ELF-1 (cell line): ENCODE data around the gene PMEL.
"Not testable (repeated sequence)": the region's sequence is repeated elsewhere in the genome, so short reads cannot be mapped to it uniquely, and the experiment has no call there.

Experiments used
- DNase-seq: peaks from one replicate; pipeline ENCODE4 v3.0.0-alpha.2; 2016; ENCODE audit warnings: low read depth, low spot score

Gene PMEL

DNA sequence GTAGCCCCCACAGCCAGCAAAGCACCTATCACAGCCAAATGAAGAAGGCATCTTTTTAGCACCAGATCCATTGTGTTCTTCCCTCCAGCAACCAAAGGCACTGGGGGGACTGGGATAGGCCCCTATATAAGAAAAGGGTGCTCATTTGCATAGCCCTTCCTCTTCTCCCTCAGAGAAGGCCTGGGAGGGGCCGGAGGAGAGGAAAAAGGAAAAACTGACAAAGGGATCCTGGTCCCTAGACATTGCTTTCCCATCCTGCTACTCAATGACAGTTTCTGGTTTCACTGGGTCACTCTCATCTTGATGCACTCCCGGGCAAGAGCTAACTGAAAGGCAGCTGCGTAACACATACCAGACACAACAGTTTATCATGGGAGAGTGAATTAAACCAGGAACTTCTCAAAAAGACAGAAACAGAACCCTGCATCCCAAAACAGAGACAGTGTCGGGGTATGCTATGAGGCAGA, at the start of gene PMEL:
Gene PMEL, minus strand, starts transcription at position 102 of the 467 bp plus-strand sequence. Its CDS starts 31 bp downstream, at position 71.
- DNase-seq: no peak

DNA sequence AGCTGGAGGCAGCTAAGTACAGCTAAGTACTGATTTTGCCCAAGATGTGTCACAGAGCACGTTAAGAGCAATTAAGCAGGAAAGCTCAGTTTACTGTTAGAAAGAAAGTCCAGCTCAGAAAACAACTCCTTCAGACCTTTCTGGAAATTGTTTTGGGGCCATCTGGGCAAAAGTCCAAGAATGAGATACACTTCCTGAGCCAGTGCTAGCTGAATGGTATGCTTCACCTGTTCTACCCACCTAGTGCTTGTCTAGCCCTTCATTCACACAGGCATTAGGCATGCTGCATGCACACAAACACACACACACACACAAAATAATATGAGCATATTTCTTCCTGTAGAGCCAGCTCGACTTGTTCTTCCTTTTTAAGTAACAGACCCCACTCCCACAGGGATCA, 48.4 kb upstream of the PMEL start:
- DNase-seq: no peak

DNA sequence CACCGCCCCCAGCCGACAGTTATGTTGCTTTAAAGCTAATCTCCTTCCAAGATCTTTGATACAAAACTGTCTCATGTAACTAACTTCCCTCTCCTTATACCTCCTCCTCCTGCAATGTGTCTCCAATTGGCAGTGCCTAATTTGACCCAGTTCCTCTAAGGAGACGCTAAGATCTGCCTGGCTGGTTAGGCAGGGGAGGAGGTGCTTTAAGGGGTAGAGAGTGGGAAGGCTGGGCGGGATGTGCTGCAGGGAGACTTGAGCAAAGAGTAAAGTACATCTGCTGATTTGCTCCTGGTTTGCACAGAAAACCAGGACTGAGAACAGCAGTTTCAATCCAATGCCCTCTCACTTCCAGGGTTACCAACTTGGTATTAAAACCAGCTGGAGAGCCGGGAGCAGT, 47.6 kb upstream of the PMEL start:
- no peak for DNase-seq

DNA sequence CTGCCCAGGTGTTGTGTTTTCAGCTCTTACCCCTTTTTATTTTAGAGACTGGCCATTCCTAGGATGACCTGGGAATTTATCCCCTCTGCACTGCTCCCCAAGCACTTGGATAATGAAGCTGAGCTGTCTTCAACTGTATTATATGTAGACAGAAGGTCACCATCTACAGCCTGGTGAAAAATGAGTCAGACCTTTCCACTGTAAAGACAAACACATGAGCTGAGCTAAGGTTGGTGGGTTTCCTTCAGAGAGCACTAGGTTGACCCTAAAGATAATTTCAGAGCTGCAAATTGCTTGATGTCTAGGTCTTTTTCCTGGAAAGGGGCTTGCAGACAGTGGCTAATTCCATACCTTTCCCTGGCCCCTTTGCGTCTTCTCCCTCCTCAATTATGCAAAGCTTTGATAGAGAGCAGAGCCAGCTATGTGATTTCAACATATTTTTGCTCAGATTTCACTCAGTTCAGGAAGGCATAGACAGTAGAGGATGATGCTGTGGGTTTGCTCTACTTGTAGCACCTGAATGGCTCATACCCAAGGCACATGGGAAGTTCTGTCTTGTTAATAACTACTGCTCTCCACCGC, 45.8 kb upstream of the PMEL start:
- no peak for DNase-seq

DNA sequence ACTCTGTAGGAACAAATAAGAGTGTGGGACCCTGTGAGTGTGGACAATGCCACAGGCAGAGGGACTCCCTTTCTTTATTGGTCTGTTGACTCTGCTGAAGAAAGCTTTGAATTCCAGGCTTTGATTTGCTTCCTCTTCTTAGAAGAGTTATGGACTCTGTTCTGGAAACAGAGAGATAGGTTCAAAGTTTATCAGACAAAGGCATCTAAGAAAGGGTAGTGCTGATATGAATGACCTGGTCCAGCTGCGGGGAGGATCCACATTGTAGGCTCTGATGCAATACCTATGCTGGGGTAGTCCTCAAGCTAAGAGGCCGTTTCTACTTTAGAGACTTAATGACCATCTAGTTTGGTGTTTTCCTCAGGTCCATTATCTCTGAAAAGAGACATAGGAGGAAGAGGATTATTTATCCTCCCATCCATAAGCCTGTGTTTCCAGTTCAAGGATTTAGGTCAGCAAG, 44.3 kb upstream of the PMEL start:
- no peak for DNase-seq

DNA sequence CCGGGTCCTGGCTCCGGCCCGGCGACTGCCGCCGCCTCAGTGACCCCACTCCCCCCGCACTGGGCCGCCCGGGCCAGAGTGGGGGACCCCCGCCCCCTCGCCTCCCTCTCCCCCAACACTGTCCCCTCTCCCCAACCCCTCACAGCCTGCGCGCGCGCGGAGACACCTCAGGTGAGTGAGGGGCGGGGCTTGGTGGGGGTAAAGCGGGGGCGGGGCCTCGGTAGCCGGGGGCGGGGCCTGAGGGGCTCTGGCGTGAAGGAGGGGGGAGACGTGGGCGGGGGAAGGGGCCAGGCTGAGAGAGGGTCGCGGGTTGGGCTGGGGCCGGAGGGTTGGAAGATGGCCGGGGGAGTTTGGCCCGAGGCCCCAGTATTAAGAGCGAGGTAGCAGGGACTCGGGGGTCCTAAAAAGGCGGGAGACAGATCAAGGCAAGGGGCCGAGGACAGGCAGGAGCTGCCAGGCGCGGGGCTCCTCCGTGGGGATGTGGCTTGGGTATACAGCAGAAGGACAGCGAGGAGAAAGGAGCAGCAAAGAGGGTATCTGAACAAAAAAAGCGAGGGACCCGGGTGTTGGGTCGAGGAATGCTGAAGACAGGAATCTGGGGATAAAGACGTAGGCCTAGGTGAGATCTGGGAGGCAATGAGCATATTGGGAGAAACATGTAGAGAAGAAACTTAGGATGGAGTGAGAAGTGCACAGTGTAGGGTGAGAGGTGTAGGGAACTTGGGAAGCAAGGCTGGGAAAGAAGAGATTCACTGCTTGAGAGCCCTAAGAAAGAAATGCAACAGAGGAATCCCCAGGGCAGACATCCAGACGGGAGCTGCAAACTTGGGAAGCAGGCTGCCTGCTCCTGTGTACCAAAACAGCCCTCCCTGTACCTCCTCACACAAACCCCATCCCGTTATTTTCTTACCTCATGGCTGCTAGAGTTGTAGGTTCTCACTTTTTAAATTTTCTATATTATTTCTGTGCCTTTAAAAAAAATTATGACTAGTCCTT, 42.0 kb upstream of the PMEL start:
- DNase-seq: peak; percentile 69

DNA sequence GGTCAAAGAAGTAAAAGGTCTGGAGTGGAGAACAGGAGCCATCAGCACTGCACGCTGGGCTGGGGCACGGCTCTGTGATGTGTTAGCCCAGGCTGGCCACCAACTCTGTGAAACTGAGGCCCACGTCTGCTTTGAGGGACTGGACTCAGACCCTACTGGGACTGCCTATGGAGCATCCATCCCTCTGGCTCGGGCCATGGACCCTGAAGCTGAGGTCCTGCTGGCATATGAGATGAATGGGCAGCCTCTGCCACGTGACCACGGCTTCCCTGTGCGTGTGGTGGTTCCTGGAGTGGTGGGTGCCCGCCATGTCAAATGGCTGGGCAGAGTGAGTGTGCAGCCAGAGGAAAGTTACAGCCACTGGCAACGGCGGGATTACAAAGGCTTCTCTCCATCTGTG, 38.4 kb upstream of the PMEL start:
- no peak for DNase-seq

DNA sequence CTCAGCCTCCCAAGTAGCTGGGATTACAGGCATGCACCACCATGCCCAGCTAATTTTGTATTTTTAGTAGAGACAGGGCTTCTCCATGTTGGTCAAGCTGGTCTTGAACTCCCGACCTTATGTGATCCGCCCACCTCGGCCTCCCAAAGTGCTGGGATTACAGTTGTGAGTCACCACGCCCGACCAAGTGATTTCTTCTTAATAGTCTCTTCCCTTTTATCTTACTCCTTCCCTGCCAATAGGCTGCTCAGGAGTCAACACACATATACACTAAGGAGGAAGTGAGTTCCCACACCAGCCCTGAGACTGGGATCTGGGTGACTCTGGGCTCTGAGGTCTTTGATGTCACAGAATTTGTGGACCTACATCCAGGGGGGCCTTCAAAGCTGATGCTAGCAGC, 37.5 kb upstream of the PMEL start:
- not testable (repeated sequence) for DNase-seq

DNA sequence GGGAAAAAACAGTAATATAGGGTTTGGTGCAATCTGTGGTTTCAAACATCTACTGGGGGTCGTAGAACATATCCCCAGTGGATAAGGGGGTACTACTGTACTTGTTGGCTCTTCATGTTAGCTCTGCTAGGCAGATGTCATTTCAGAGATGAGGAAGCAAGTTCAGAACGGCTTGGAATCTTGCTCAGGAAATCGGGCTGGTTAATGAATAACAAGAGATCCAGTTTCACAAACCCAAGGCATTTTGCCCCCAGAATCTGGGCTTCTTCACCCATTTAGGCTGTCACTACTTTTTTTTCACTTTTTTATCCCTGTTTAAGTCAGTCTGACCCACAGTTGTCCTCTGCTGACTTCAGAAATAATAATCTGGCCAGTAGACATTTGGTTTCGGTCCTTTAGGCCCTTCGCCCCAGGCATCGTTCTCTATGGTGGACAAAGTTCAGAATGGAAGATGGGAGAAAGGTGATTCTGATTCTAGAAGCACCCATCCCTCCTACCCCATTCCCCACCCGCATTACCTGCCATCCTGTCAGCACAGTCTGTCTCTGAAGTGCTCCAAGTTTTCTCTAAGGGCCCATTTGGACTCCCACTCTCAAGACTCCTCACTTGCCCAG, 35.8 kb upstream of the PMEL start:
- no peak for DNase-seq

DNA sequence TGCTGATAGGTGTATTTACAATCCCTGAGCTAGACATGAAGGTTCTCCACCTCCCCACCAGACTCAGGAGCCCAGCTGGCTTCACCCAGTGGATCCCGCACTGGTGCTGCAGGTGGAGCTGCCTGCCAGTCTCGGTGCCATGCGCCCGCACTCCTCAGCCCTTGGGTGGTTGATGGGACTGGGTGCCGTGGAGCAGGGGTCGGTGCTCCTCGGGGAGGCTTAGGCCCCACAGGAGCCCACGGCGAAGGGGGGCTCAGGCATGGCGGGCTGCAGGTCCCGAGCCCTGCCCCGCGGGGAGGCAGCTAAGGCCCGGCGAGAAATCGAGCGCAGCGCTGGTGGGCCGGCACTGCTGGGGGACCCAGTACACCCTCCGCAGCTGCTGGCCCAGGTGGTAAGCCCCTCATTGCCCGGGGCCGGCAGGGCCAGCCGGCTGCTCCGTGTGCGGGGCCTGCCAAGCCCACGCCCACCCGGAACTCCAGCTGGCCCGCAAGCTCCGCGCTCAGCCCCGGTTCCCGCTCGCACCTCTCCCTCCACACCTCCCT, 34.2 kb upstream of the PMEL start:
- DNase-seq: not testable (repeated sequence)

DNA sequence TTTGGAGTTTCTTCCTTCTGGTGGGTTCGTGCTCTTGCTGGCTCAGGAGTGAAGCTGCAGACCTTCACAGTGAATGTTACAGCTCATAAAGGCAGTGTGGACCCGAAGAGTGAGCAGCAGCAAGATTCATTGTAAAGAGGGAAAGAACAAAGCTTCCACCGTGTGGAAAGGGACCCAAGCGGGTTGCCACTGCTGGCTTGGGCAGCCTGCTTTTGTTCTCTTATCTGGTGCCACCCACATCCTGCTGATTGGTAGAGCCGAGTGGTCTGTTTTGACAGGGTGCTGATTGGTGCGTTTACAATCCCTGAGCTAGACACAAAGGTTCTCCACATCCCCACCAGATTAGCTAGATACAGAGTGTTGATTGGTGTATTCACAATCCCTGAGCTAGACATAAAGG, 33.7 kb upstream of the PMEL start:
- not testable (repeated sequence) for DNase-seq

DNA sequence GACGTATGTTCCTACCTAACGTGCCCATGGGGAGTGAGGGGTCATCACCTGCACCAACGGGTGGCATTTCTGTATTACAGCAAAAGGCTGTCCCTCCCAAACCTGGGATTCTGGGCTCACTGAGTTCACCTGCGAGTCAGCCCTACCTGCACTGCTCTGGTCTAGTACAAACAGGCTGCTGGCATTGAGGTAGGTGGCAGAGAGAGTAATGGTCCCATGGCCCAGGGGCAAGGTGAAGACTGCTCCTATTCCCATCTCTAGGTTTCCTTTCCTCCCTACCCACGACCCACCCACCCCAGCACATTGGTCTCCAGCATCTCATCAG, 31.7 kb upstream of the PMEL start:
- no peak for DNase-seq

DNA sequence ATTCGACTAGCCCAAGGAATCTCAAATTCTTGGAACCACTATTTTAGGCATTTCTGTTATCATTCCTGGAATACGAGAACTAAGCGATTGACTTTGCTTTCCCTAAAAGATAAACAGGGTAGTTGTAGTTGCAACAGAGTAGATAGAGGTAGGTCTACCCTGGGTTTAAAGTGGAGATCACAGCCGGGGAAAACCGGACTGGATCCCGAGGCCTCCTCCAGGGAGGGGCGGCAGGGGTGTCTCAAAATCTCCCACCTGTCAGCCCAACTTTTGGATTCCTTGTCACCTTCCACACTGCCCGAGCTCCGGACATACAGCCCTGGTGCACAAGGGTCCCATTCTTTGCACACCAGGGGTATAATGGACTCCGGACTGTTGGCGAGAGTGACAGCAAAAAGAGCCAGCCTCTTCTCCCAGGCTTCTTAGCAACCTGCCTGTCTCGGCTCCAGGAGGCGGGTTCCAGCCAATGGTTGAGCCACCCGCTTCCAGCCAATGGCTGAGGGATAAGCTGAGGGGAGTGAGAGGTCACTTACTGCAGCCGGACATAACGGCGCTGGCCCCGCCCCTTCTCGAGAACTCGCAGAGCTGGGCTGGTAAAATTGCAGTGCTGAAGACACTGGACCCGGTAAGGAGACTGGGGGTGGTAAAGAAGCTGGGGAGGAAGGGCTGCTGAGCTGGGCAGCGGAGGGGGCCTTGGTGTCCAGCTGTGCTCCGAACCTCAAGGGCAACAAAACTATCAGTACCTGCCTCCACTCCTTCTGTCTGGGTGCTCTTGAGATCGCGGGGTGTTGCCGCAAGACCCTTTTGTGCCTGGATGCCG, 31.1 kb upstream of the PMEL start, which contains the start of gene SUOX:
Gene SUOX, plus strand, starts transcription at position 562 of the 820 bp plus-strand sequence. CDS start 4,946 bp downstream, outside the sequence.
- peak; percentile 98 for DNase-seq

DNA sequence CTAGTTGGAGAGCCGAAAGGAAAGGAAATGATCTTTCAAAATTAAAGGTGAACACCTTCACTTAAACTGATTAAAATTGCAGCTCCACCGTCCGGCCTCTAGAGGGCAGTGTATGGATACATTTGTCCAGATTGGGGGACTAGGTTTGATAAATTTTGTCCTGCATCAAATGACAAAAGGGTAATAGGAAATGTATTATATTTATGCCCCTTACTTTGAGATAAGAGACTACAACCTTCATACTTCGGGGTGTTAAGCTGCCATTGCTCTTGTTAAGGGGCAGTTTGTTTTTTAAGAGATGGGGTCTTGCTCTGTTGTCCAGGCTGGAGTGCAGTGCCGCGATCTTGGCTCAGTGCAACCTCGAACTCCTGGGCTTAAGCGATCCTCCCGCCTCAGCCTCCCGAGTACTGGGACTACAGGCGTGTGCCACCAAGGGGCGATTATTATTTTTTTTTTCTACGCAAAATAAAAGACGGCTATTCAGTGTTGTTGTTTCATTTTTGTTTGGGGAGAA, 30.4 kb upstream of the PMEL start:
- DNase-seq: peak; percentile 40

DNA sequence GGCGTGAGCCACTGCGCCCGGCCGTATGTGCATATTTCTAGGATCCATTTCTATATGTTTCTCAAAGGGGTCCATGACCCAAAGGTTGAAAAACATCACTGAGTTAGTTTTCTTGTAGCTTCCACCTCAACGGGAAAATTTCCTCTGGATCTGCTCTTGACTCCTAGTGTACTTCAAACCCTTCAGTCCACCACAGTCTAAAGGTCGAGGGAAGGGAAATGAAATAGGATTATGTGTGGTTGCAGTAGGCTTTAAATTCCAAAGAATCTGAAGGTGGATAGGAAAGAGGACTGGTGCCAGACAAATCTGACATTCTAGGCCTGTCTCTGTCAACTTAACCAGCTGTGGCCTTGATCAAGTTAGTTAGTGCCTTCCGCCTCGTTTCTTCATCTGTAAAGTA, 29.5 kb upstream of the PMEL start:
- DNase-seq: no peak

DNA sequence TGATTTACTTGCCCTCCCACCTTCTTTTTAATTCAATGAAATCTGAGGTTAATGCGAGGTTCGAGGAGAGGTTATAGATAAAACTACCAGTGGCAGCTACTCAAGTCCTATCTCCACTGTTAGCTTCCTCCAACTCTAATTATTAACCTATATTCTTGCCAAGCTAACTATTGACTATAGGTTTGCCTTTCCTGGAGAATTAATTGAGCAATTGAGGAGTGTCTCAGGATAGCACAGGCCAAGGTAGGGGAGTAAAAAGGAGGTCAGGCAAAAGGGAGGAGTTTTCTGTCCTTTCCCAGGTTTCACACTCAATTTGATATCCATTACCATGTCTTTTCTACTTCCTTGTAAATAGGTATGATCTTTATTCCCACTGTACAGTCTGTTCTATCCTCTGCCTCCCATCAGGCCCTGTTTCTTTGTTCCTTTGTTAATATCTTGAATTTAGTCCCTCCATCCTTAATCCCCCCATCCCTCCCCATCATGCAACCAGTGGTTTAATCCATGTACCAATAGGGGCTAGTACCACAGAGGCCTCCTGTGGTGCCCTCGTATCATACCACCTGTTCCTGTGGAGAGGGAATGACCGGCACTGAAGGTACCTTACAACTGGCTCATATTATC, 27.5 kb upstream of the PMEL start:
- no peak for DNase-seq

DNA sequence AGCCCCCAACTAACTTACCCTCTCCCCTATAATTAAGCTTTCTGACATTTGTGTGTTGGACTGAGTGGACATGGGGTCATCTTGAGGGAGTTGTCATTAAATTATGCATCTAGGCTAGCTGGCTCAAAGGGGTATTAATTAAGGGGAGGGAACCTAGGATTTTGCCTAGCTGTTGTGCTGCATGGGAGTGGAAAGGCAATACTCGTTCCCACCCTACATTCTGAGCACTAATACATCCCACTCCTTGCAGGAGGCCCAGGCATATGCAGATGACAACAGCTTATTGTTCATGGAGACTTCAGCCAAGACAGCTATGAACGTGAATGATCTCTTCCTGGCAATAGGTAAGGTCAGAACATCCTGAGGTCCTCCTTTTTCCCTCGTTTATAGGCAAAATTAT, 25.3 kb upstream of the PMEL start:
- no peak for DNase-seq

DNA sequence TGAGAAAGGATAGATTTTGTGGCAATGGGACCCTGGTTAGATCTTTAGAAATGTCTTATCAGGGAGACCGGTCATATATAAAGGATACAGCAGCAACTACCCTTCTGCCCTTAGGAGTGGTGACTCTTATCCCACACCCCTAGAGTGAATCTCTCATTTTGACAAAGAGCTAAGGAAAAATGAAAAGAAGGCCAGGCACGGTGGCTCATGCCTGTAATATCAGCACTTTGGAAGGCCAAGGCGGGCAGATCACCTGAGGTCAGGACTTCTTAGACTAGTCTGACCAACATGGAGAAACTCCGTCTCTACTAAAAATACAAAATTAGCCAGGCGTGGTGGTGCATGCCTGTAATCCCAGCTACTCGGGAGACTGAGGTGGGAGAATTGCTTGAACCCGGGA, 20.1 kb upstream of the PMEL start:
- DNase-seq: not testable (repeated sequence)

DNA sequence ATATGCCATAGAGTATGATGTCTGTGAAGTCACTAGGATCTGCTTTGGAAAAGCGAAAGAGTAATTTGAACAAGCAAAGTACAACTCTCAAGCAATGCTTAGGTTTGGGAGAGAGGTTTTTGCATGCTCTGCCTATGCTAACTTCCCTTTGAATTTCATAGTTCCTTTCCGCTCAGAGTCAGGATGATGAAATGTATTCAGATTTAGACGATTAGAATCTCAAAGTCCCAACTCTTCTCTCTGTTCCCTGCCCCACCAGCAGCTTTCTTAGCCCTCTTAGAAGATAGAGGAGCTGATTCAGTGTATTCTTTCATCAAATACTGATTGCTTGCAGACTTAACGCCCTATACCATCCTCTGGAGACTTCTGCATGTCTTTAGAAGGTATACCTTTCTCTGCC, 19.5 kb upstream of the PMEL start:
- DNase-seq: no peak

DNA sequence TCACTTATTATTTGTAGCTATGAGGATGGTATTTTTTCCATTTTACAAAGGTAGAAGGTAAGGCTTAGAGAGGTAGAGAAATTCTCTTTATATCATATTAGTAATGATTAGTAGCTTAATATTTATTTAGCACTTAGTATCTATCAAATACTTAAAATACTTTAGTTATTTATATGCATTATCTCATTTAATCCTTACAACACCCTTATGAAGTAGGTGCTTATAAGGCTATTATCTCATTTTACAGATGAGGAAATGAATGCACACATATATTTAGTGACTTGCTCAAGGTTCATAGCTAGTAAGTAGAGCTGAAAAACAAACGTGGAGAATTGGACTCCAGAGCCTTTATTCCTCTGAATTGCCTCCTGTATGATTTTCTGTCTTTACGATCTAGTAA, 19.0 kb upstream of the PMEL start:
- DNase-seq: no peak
